Tibial nerve (tissue), 4 donors: Measurements from ENCODE around the gene IRX6.

ENCODE experiments used
- CTCF ChIP-seq, 5 experiments: fragments of 200-600 bp in 3 of 5; fragments of 450-650 bp in 2 of 5; sonication (generic) in 3 of 5; IDR thresholded peaks; one replicate each; pipeline ENCODE4 v1.5.1; 2016 to 2019; ENCODE audit warnings: antibody characterized with exemption in 5 of 5, mild to moderate bottlenecking in 3 of 5, moderate library complexity in 2 of 5
- EP300 ChIP-seq, 2 donors: sonication (generic); formaldehyde crosslinking; IDR thresholded peaks; one replicate each; pipeline ENCODE4 v1.6.1; 2017; ENCODE audit warnings: antibody characterized with exemption in 2 of 2, mild to moderate bottlenecking in 1 of 2

DNA sequence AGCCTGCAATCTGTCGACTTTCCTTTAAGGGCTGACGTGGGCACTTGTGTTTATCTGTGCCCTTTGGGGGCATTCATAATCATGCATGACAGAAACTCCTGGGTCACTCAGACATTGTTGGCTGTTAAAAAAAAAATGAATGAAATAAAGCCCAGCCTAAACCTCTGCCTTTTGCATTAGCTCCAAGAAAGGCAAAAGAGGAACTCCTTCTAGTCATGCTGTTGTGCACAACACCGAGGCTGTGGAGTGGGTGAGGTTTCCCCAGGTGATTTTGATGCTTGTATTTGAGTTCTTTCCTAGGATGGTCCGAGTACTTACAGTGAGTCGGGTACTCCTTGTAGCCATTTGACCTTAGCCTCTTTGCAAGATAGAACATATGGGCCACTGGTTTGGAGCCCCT, 49.6 kb upstream of the IRX6 start:
- TF ChIP-seq CTCF (IDR thresholded peaks at IDR 0.05) (no peak), EP300 (IDR thresholded peaks at IDR 0.05) (no peak)
